ENCODE data around the gene PPM1H. TPM values are rescaled to one million over a fixed set of nuclear protein-coding genes. Genes with fewer than 3 reads are reported as not detected.
A peak's percentile ranks its signal among the peaks of the same experiment; 100 is the strongest.

Gene PPM1H
- total RNA-seq, 1 experiment from 2014 or later, result 1.1 TPM

GRCh38 chr12:62943779-62944395 lies 8.9 kb upstream of the PPM1H start:
- no peak for DNase-seq (ENCODE audit: low read depth)

- DNase-seq (ENCODE audit: low read depth), result peak; percentile 3
These were observed 7.4 kb upstream of the PPM1H start for GRCh38 chr12:62942316-62942715.

GRCh38 chr12:62934239-62934798 lies 631 bp downstream of the PPM1H start:
- peak; percentile 16 for DNase-seq (ENCODE audit: low read depth)

- DNase-seq (ENCODE audit: low read depth), result no peak
These were observed 1.2 kb downstream of the PPM1H start for GRCh38 chr12:62933602-62934238.

GRCh38 chr12:62933220-62933601 lies 1.7 kb downstream of the PPM1H start:
- no peak for DNase-seq (ENCODE audit: low read depth)

- no peak for DNase-seq (ENCODE audit: low read depth)
These were observed 3.5 kb downstream of the PPM1H start for GRCh38 chr12:62931477-62931876.

GRCh38 chr12:62930546-62931425 lies 4.2 kb downstream of the PPM1H start:
- DNase-seq (ENCODE audit: low read depth), result no peak

- no peak for DNase-seq (ENCODE audit: low read depth)
These were observed 6.3 kb downstream of the PPM1H start for GRCh38 chr12:62928632-62929031.

GRCh38 chr12:62925680-62926079 lies 9.3 kb downstream of the PPM1H start:
- no peak for DNase-seq (ENCODE audit: low read depth)

- DNase-seq (ENCODE audit: low read depth), result no peak
These were observed 10.9 kb downstream of the PPM1H start for GRCh38 chr12:62924084-62924483.

GRCh38 chr12:62922539-62922938 lies 12.4 kb downstream of the PPM1H start:
- peak; percentile 11 for DNase-seq (ENCODE audit: low read depth)

DNA sequence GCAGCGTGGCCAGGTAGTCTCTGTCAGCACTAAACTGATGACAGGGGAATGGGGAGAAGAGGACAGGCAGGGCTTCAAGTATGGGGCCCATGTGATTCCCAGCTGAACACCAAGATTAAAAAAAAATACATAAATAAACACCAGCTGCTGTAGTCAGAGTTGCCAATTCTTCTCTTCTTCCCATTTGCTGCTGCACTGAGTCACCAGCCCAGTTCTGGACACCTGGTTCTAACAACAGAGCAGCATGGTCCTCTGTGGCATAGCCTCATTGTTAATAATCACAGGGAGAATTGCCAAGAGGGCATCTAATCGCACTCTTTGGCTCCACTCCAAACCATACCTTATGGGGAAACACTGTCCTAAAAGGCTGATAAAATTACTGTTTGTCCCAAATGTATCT lies 15.1 kb downstream of the PPM1H start:
- DNase-seq (ENCODE audit: low read depth), result peak; percentile 30

GRCh38 chr12:62917926-62918325 lies 17.0 kb downstream of the PPM1H start:
- no peak for DNase-seq (ENCODE audit: low read depth)

- DNase-seq (ENCODE audit: low read depth), result no peak
These were observed 18.1 kb downstream of the PPM1H start for GRCh38 chr12:62916632-62917425.

DNA sequence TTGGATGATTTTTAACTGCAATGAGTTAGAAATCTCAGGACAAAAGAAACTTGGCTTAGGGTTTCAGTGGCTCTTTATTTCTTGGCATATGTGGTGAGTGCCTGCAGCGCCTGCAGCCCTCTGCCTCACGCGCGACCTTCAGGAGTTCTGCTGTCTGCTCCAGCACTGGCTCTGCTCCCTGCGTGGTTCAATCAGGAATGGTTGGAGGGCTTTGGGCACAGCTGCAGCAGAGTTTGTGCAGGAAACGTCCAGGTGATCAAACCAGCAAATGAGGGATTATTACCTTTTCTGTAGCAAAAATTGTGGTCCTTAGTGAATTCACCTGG lies 19.8 kb downstream of the PPM1H start:
- no peak for DNase-seq (ENCODE audit: low read depth)

GRCh38 chr12:62914443-62915203 lies 20.3 kb downstream of the PPM1H start:
- no peak for DNase-seq (ENCODE audit: low read depth)

DNA sequence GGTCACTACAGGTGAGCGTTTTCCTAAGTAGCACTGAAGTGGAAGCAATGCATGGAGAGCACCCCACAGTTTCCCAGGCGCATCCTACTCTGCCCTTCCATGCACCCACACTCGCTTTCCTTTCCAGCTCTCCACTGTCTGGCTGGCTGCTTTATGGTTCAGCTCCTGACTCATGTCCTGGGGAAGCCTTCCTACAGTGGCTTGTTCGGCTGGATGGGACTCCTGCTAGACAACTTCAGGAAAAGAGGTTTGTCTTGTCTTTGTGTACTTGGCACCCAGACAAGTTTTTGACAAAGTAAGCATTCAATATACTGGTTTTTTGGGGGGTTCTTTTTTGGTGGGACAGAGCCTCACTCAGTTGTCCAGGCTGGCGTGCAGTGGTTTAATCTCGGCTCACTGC lies 21.6 kb downstream of the PPM1H start:
- no peak for DNase-seq (ENCODE audit: low read depth)

- DNase-seq (ENCODE audit: low read depth), result no peak
These were observed 22.3 kb downstream of the PPM1H start for GRCh38 chr12:62912644-62913043.

- DNase-seq (ENCODE audit: low read depth), result no peak
These were observed 23.7 kb downstream of the PPM1H start for GRCh38 chr12:62911286-62911685.

DNA sequence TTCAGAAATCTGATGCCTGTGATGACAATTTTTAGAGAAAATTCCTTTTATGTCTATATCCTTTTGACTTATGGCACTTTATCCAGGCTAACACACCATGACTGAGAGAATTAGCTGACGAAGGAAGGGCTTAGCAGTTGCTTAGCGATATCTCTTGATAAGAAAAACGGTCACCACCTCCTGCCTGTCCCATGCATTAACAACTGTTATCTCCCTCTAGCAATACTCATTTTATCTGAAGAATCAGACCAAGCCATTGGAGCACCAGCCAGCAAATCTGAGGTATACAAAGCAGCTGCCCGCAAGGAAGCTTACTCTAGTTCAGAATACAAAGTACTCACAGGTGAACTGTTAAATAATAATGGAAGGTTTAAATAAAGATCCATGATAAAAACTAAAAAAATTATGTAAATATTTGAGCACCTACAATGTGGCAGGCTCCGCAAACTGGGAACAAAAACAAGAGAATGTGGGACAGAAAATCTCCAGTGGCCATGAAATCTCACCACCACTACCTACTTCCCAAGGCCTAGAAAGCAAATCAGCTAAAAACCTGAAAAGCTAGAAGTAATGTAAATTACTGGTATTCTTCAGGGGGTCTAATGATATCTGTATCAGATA lies 24.3 kb downstream of the PPM1H start:
- DNase-seq (ENCODE audit: low read depth), result no peak

- no peak for DNase-seq (ENCODE audit: low read depth)
These were observed 25.6 kb downstream of the PPM1H start for GRCh38 chr12:62909340-62909739.

Data from RPMI7951 (cell line).